WTC11 (cell line): Measurements from ENCODE around the gene AGO4.

Experiments
- FOXK1 ChIP-seq: sonication (generic); formaldehyde crosslinking; IDR thresholded peaks from 2 replicates; pipeline ENCODE4 v1.8.0; 2022; ENCODE audit warnings: mild to moderate bottlenecking, moderate library complexity, missing genetic modification reagents
- NFE2L1 ChIP-seq: sonication (generic); formaldehyde crosslinking; IDR thresholded peaks from 2 replicates; pipeline ENCODE4 v1.8.1; 2023; ENCODE audit warnings: missing genetic modification reagents
- TF ChIP-seq, protein P1 (sequence below): fragments of 200-600 bp; IDR thresholded peaks from 2 replicates; pipeline ENCODE4 v1.8.0; 2022; ENCODE audit warnings: antibody characterized with exemption
- TF ChIP-seq, protein P2 (sequence below): sonication (generic); formaldehyde crosslinking; IDR thresholded peaks from 2 replicates; pipeline ENCODE4 v1.8.1; 2022; ENCODE audit warnings: mild to moderate bottlenecking, missing genetic modification reagents, moderate library complexity, borderline replicate concordance
- TF ChIP-seq, protein P3 (sequence below): fragments of 250-450 bp; sonication (Bioruptor Pico); IDR thresholded peaks from 2 replicates; pipeline ENCODE4 v1.9.0; 2021; ENCODE audit warnings: mild to moderate bottlenecking
- TF ChIP-seq, protein P4 (sequence below): sonication (generic); formaldehyde crosslinking; IDR thresholded peaks from 2 replicates; pipeline ENCODE4 v1.8.1; 2022; ENCODE audit warnings: missing genetic modification reagents, borderline replicate concordance
- TF ChIP-seq, protein P5 (sequence below): sonication (generic); formaldehyde crosslinking; IDR thresholded peaks from 2 replicates; pipeline ENCODE4 v1.8.0; 2022; ENCODE audit warnings: mild to moderate bottlenecking, missing genetic modification reagents

DNA sequence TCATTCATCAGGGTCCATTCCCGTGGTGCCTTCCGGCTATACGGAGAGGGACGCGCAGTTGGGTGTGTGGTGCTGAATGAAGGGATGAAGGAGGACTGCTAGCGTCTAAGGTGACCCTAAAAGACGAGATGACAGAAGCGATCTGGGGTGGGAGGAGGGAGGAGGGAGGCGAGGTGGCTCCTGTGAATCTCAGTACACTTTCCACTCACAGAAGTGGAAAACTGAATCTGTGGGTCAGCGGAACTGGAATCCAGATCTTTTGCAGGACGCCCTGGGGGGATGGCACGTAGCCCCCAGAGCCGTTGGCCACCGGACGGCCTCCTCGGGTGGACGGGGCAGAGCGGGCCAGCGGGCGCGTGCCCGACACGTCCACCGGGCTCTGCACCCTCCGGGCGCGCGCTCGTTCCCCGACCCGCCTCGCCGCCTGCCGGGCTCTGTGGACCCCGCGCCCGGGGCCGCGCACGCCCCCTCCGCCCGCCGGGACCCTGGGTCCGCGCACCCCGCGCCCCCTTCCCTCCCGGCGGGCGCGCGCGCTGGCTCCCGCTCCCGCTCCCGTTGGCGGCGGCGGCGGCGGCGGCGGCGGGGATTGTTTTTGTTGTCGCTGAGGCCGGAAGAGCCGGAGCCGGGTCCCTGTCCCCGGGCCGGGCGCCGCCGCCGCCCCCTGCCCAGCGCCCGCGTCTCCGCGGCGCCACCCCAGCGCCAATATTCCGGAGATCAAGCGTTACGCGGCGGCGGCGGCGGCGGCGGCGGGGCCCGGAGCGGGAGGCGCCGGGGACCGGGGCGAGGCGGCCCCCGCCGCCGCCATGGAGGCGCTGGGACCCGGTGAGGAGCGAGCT, at the start of gene AGO4:
- TF ChIP-seq, protein P1, sequence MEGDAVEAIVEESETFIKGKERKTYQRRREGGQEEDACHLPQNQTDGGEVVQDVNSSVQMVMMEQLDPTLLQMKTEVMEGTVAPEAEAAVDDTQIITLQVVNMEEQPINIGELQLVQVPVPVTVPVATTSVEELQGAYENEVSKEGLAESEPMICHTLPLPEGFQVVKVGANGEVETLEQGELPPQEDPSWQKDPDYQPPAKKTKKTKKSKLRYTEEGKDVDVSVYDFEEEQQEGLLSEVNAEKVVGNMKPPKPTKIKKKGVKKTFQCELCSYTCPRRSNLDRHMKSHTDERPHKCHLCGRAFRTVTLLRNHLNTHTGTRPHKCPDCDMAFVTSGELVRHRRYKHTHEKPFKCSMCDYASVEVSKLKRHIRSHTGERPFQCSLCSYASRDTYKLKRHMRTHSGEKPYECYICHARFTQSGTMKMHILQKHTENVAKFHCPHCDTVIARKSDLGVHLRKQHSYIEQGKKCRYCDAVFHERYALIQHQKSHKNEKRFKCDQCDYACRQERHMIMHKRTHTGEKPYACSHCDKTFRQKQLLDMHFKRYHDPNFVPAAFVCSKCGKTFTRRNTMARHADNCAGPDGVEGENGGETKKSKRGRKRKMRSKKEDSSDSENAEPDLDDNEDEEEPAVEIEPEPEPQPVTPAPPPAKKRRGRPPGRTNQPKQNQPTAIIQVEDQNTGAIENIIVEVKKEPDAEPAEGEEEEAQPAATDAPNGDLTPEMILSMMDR: no peak
- TF ChIP-seq, protein P2, sequence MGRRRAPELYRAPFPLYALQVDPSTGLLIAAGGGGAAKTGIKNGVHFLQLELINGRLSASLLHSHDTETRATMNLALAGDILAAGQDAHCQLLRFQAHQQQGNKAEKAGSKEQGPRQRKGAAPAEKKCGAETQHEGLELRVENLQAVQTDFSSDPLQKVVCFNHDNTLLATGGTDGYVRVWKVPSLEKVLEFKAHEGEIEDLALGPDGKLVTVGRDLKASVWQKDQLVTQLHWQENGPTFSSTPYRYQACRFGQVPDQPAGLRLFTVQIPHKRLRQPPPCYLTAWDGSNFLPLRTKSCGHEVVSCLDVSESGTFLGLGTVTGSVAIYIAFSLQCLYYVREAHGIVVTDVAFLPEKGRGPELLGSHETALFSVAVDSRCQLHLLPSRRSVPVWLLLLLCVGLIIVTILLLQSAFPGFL (CRISPR knock-in tag): no peak
- TF ChIP-seq FOXK1: no peak
- TF ChIP-seq, protein P3, sequence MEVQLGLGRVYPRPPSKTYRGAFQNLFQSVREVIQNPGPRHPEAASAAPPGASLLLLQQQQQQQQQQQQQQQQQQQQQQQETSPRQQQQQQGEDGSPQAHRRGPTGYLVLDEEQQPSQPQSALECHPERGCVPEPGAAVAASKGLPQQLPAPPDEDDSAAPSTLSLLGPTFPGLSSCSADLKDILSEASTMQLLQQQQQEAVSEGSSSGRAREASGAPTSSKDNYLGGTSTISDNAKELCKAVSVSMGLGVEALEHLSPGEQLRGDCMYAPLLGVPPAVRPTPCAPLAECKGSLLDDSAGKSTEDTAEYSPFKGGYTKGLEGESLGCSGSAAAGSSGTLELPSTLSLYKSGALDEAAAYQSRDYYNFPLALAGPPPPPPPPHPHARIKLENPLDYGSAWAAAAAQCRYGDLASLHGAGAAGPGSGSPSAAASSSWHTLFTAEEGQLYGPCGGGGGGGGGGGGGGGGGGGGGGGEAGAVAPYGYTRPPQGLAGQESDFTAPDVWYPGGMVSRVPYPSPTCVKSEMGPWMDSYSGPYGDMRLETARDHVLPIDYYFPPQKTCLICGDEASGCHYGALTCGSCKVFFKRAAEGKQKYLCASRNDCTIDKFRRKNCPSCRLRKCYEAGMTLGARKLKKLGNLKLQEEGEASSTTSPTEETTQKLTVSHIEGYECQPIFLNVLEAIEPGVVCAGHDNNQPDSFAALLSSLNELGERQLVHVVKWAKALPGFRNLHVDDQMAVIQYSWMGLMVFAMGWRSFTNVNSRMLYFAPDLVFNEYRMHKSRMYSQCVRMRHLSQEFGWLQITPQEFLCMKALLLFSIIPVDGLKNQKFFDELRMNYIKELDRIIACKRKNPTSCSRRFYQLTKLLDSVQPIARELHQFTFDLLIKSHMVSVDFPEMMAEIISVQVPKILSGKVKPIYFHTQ (CRISPR knock-in tag): no peak
- no peak for TF ChIP-seq NFE2L1
- TF ChIP-seq, protein P4, sequence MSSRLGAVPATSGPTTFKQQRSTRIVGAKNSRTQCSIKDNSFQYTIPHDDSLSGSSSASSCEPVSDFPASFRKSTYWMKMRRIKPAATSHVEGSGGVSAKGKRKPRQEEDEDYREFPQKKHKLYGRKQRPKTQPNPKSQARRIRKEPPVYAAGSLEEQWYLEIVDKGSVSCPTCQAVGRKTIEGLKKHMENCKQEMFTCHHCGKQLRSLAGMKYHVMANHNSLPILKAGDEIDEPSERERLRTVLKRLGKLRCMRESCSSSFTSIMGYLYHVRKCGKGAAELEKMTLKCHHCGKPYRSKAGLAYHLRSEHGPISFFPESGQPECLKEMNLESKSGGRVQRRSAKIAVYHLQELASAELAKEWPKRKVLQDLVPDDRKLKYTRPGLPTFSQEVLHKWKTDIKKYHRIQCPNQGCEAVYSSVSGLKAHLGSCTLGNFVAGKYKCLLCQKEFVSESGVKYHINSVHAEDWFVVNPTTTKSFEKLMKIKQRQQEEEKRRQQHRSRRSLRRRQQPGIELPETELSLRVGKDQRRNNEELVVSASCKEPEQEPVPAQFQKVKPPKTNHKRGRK (CRISPR knock-in tag): no peak
- TF ChIP-seq, protein P5, sequence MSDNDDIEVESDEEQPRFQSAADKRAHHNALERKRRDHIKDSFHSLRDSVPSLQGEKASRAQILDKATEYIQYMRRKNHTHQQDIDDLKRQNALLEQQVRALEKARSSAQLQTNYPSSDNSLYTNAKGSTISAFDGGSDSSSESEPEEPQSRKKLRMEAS (CRISPR knock-in tag): no peak
